WERI-Rb-1 (cell line): ENCODE measurements around the gene PSMD14.

Source experiments
- DNase-seq: peaks from one replicate; pipeline ENCODE4 v3.0.0-alpha.2; 2020
- H3K27ac ChIP-seq: fragments of 250-450 bp; sonication (Bioruptor Pico); 2 replicates; pipeline ENCODE4 v1.5.1; 2020; ENCODE audit warnings: mild to moderate bottlenecking, moderate library complexity
- H3K27me3 ChIP-seq: fragments of 250-450 bp; sonication (Bioruptor Pico); 2 replicates; pipeline ENCODE4 v1.5.1; 2021; ENCODE audit warnings: mild to moderate bottlenecking, low read depth, moderate library complexity; ENCODE audit not compliant: insufficient read depth, severe bottlenecking
- H3K36me3 ChIP-seq: fragments of 250-450 bp; sonication (Bioruptor Pico); 2 replicates; pipeline ENCODE4 v1.5.1; 2020; ENCODE audit warnings: mild to moderate bottlenecking, moderate library complexity
- H3K4me3 ChIP-seq: 2 replicates; pipeline ENCODE4 v1.5.1; 2011; ENCODE audit warnings: low read depth, mild to moderate bottlenecking, control low read depth, low read length
- H3K9me3 ChIP-seq: fragments of 250-450 bp; sonication (Bioruptor Pico); 2 replicates; pipeline ENCODE4 v1.5.1; 2021; ENCODE audit warnings: mild to moderate bottlenecking, moderate library complexity; ENCODE audit not compliant: severe bottlenecking
- TF ChIP-seq, protein P1 (sequence below): IDR thresholded peaks from 2 replicates; pipeline ENCODE4 v1.5.1; 2011; ENCODE audit warnings: low read depth, mild to moderate bottlenecking, control low read depth, inconsistent platforms, low read length

Gene PSMD14

DNA sequence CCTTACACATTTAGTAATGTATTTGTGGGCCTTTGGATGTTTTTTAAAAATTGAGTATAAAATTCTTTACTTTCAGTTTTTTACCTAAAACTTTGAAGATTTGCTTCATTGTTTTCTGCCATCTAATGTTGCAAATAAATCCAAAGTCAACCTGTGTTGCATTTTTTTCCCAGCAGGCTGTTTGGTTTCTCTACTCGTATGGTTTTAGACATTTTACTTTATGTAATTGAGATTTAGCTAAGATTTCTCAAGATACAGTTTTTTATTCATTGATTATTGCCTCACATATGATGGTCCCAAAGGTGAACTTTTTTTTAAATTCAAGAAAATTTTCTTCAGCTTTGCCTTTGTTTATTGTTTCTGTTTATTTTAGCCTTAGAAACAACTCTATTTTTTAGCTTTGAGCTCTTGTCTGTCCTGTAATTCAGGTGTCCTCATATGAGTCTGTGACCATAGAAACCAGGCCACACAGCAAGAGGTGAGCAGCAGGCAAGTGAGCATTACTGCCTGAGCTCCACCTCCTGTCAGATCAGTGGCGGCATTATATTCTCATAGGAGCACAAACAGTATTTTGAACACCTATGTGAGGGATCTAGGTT lies 54.4 kb downstream of the PSMD14 start:
- Histone ChIP-seq H3K36me3 (peaks cover 3% of the 10 kb centered on the region; the same call in 1 of the 2 replicates), H3K4me3 (no peak overlapping the region), H3K27me3 (no peaks in the 10 kb centered on the region), H3K27ac (no peak overlapping the region), H3K9me3 (peaks cover 3% of the 10 kb centered on the region)
- TF ChIP-seq, protein P1, sequence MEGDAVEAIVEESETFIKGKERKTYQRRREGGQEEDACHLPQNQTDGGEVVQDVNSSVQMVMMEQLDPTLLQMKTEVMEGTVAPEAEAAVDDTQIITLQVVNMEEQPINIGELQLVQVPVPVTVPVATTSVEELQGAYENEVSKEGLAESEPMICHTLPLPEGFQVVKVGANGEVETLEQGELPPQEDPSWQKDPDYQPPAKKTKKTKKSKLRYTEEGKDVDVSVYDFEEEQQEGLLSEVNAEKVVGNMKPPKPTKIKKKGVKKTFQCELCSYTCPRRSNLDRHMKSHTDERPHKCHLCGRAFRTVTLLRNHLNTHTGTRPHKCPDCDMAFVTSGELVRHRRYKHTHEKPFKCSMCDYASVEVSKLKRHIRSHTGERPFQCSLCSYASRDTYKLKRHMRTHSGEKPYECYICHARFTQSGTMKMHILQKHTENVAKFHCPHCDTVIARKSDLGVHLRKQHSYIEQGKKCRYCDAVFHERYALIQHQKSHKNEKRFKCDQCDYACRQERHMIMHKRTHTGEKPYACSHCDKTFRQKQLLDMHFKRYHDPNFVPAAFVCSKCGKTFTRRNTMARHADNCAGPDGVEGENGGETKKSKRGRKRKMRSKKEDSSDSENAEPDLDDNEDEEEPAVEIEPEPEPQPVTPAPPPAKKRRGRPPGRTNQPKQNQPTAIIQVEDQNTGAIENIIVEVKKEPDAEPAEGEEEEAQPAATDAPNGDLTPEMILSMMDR: no peak
- no peak for DNase-seq

DNA sequence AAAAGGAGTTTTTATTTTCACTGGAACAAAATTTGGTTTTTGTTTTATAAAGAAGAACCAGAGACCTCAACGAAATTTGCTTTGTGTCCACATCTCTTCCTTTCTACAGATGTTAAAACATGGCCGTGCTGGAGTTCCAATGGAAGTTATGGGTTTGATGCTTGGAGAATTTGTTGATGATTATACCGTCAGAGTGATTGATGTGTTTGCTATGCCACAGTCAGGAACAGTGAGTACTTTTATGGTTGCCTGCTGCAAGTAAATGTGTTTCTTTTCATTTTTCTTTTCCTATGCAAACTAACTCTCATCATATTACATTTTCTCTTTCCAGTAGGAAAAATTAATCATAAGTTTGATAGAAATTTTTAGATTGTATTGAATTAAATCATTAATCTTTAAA lies 59.5 kb downstream of the PSMD14 start:
- H3K27me3 ChIP-seq: no peaks in the 10 kb centered on the region
- no peak for DNase-seq
- H3K4me3 ChIP-seq: no peak overlapping the region
- no peaks in the 10 kb centered on the region for H3K9me3 ChIP-seq
- H3K27ac ChIP-seq: no peak overlapping the region
- peaks cover 35% of the 10 kb centered on the region for H3K36me3 ChIP-seq
- TF ChIP-seq, protein P1: no peak

DNA sequence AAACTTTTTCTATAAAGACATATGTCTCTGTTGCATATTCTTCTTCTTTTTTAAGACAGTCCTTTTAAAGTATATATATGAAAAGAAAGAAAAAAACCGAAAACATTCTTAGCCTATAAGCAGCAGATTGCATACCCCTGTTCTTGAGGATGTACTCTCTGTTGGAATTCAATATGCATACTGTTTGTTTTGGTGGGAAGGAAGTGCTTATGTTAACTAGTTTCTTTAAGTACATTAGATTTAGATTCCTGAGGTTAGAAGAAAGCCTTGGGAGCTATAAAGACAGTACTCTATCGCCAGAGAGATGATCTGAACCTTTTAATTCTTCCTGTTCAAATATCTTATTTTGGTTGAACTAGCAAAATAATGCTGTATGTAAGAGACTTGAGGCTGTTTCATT lies 61.1 kb downstream of the PSMD14 start:
- no peak for DNase-seq
- Histone ChIP-seq H3K36me3 (peaks cover 35% of the 10 kb centered on the region), H3K4me3 (no peak overlapping the region), H3K9me3 (no peaks in the 10 kb centered on the region), H3K27me3 (no peaks in the 10 kb centered on the region), H3K27ac (no peak overlapping the region)
- TF ChIP-seq, protein P1: no peak

DNA sequence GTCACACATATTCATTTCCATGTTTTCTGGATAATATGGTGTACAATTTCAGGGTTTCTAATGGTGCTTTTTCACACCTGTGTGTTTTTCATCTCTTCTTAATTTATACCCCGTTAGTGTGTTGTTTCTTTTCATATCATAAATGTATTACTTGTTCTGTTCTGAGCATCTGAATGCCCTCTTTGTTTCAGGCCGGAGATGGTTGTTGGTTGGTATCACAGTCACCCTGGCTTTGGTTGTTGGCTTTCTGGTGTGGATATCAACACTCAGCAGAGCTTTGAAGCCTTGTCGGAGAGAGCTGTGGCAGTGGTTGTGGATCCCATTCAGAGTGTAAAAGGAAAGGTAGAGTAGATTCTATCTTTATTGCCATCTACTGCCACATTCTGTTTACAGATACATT lies 62.8 kb downstream of the PSMD14 start:
- DNase-seq: no peak
- Histone ChIP-seq H3K27ac (no peak overlapping the region), H3K4me3 (no peak overlapping the region), H3K27me3 (no peaks in the 10 kb centered on the region), H3K36me3 (peaks cover 33% of the 10 kb centered on the region), H3K9me3 (no peaks in the 10 kb centered on the region)
- TF ChIP-seq, protein P1: no peak

DNA sequence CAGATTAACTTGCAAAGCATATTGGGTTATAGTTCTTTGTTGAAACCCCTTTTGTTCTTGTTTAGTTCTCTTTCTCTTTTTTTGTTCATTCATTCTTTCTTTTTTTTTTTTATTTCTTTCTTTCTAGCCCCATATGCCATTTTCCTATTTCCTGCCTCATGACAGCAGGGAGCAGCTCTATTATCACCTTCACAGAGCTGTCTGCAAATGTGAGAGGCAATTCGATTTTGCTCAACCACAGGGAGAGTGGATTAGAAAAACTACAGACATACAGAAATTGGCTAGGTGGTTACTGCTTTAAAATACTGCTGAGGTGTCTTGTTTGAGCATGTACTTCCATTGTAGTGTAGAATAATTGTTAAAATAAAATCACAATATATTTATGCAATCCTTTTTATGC lies 63.6 kb downstream of the PSMD14 start:
- no peak overlapping the region for H3K27ac ChIP-seq
- H3K27me3 ChIP-seq: no peaks in the 10 kb centered on the region
- TF ChIP-seq, protein P1: no peak
- DNase-seq: no peak
- no peak overlapping the region for H3K4me3 ChIP-seq
- H3K9me3 ChIP-seq: no peaks in the 10 kb centered on the region
- peaks cover 33% of the 10 kb centered on the region for H3K36me3 ChIP-seq

DNA sequence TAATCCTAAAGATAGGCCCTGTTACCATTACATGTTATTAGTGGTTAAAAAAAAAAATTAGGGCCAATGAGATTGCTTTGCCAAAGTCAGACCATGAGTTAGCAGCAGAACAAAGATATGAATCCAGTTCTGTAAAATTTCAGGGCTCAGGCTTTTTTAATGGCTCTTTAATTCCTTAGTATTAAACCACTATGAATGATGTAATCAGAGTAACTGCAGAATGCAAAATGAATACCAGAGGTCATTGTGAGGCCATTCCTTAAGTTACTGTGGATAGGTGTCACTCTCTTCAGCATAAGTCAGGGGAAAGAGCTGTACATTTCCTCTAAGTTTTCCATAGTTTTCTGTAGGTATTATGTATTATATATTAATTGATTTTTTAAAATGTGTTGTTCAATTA lies 65.7 kb downstream of the PSMD14 start:
- Histone ChIP-seq H3K9me3 (no peaks in the 10 kb centered on the region), H3K4me3 (no peak overlapping the region), H3K36me3 (peaks cover 23% of the 10 kb centered on the region), H3K27ac (no peak overlapping the region), H3K27me3 (no peaks in the 10 kb centered on the region)
- DNase-seq: no peak
- TF ChIP-seq, protein P1: no peak
